NCI-H1694 treated with DMSO at 0.1 percent for 48 hours (cell line): ENCODE measurements around the gene MAML2.

Experiments used
- DNase-seq: peaks from one replicate; lab custom pipeline; 2025; lab: John Stamatoyannopoulos, UW

The MAML2 gene

GRCh38 chr11:96102664-96103078 lies 240.3 kb downstream of the MAML2 start:
- DNase-seq = no peak

- no peak for DNase-seq
Measured at GRCh38 chr11:96101146-96101545, 241.8 kb downstream of the MAML2 start.

GRCh38 chr11:96098511-96099241 lies 244.3 kb downstream of the MAML2 start:
- DNase-seq = no peak

GRCh38 chr11:96097844-96098421 lies 245.1 kb downstream of the MAML2 start:
- DNase-seq = no peak

- DNase-seq = no peak
Measured at GRCh38 chr11:96096360-96096759, 246.6 kb downstream of the MAML2 start.

- DNase-seq = no peak
Measured at GRCh38 chr11:96095884-96096303, 247.1 kb downstream of the MAML2 start.

GRCh38 chr11:96094156-96094555 lies 248.8 kb downstream of the MAML2 start:
- DNase-seq = no peak

- no peak for DNase-seq
Measured at GRCh38 chr11:96092511-96092910, 250.5 kb downstream of the MAML2 start.

- DNase-seq = no peak
Measured at GRCh38 chr11:96091476-96091875, 251.5 kb downstream of the MAML2 start.

- DNase-seq = no peak
Measured at GRCh38 chr11:96090711-96091110, 252.3 kb downstream of the MAML2 start.

- no peak for DNase-seq
Measured at GRCh38 chr11:96088914-96089313, 254.1 kb downstream of the MAML2 start.

- DNase-seq = no peak
Measured at GRCh38 chr11:96086111-96086510, 256.9 kb downstream of the MAML2 start.

GRCh38 chr11:96085319-96085930 lies 257.6 kb downstream of the MAML2 start:
- no peak for DNase-seq

GRCh38 chr11:96084610-96085318 lies 258.2 kb downstream of the MAML2 start:
- DNase-seq = no peak

- no peak for DNase-seq
Measured at GRCh38 chr11:96082936-96083335, 260.1 kb downstream of the MAML2 start.

- DNase-seq = no peak
Measured at GRCh38 chr11:96082002-96082899, 260.7 kb downstream of the MAML2 start.

GRCh38 chr11:96081561-96081960 lies 261.4 kb downstream of the MAML2 start:
- no peak for DNase-seq

- DNase-seq = no peak
Measured at GRCh38 chr11:96079691-96080090, 263.3 kb downstream of the MAML2 start.

GRCh38 chr11:96075532-96075959 lies 267.4 kb downstream of the MAML2 start:
- no peak for DNase-seq

- DNase-seq = no peak
Measured at GRCh38 chr11:96074551-96075310, 268.3 kb downstream of the MAML2 start.

- DNase-seq = no peak
Measured at GRCh38 chr11:96073536-96073935, 269.5 kb downstream of the MAML2 start.
